ENCODE measurements around the gene LRRC3.

The LRRC3 gene

DNA sequence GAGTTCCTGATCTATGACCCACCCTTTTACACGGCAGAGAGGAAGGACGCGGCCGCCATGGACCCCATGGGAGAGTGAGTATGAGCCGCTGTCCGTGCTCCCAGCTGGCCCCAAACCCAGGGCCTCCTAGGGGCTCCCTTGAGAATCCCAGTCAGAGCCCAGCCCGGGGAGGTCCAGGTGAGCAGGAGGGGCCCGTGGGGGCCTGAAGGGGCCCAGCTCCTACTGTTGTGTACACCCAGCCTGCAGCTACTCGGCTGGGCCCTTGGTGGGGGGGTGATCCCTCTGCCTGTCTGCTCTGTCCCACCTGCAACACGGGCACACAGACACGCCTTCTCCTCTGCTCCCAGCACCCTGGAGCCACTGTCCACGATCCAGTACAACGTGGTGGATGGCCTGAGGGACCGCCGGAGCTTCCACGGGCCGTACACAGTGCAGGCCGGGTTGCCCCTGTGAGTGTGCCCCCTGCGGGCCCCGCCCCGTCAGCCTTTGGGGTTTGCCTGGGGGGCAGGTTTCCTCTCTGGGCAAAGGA lies 28.6 kb upstream of the LRRC3 start:
- peaks cover 2% of the 10 kb centered on the region for H3K36me3 Mint-ChIP-seq (ENCODE audit: insufficient read depth)
- H3K27ac Mint-ChIP-seq (ENCODE audit: low read depth) = no peak overlapping the region
- H3K27me3 Mint-ChIP-seq = no peaks in the 10 kb centered on the region
- peaks cover 12% of the 10 kb centered on the region for H3K9me3 Mint-ChIP-seq
- H3K4me3 Mint-ChIP-seq = no peak overlapping the region
- ATAC-seq (replicated peaks; ENCODE audit: extremely low read depth, poor library complexity, severe bottlenecking) (no peak), DNase-seq (ENCODE audit: low spot score in 2 of 2) (no peak)
- no peaks in the 10 kb centered on the region for H3K4me1 Mint-ChIP-seq

DNA sequence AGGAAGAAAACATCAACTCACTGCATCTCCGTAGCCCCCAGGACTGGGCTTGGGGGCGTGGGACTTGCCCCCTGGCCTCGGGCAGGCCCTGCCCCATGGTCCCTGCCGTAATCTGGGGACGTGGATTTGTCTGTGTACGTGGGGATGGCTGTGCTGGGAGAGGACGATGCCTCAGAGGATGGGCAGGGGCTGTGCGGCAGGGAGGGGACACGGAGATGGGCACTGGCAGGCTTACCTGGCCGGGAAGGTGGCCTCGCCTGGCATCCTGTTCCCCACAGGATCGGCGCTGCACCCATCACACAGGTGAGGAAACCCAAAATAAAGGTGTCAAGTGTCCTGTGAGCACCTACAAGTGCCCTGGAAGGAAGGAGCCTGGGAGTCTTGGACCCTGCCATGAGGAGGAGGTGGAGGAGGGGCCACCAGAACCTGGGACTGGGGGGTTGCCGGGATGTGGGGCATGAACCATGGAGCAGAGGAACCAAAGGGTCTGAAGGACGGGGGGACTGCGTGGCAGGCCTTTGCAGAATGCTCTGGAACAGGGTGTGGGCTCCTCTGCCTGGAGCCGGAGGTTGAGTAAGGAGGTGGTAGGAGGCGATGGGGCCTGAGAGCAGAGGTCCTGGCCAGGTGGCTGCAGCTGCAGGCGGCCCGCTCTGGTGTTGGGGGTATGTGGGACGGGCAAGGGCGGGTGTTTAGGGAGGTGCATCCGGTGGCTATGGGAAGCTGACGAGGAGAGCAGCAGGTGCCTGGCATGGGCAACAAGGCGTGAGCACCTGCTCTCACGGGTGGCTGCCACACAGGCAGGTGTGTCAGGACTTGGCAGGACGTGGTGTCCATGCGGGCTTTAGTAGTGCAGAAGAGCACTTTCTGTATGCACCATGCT lies 27.8 kb upstream of the LRRC3 start:
- Mint-ChIP-seq H3K27me3 (no peaks in the 10 kb centered on the region), H3K4me3 (no peak overlapping the region), H3K36me3 (ENCODE audit: insufficient read depth) (peaks cover 2% of the 10 kb centered on the region), H3K27ac (ENCODE audit: low read depth) (no peak overlapping the region), H3K4me1 (no peaks in the 10 kb centered on the region), H3K9me3 (peaks cover 20% of the 10 kb centered on the region)
- DNase-seq (ENCODE audit: low spot score in 2 of 2) (no peak), ATAC-seq (replicated peaks; ENCODE audit: extremely low read depth, poor library complexity, severe bottlenecking) (no peak)

DNA sequence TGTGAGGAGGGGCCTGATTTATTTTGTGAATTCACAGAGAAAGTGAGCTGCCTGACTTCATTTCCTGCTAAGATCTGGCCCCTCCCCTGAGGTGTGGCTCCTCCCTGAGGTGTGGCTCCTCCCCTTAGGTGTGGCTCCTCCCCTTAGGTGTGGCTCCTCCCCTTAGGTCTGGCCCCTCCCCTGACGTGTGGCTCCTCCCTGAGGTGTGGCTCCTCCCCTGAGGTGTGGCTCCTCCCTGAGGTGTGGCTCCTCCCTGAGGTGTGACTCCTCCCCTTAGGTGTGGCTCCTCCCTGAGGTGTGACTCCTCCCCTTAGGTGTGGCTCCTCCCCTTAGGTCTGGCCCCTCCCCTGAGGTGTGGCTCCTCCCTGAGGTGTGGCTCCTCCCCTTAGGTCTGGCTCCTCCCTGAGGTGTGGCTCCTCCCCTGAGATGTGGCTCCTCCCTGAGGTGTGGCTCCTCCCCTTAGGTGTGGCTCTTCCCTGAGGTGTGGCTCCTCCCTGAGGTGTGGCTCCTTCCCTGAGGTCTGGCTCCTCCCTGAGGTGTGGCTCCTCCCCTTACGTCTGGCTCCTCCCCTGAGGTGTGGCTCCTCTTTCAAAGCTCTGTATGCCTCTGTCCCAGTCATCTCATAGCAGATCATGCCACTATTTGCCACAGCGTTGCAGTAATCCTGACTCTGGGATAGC lies 26.9 kb upstream of the LRRC3 start:
- H3K9me3 Mint-ChIP-seq = peaks cover 20% of the 10 kb centered on the region
- H3K4me3 Mint-ChIP-seq = no peak overlapping the region
- H3K27ac Mint-ChIP-seq (ENCODE audit: low read depth) = no peak overlapping the region
- no peaks in the 10 kb centered on the region for H3K4me1 Mint-ChIP-seq
- no peaks in the 10 kb centered on the region for H3K27me3 Mint-ChIP-seq
- peaks cover 2% of the 10 kb centered on the region for H3K36me3 Mint-ChIP-seq (ENCODE audit: insufficient read depth)
- ATAC-seq (replicated peaks; ENCODE audit: extremely low read depth, poor library complexity, severe bottlenecking) (peak; percentile 54), DNase-seq (ENCODE audit: low spot score in 2 of 2) (peak; percentile 49 to 55)

DNA sequence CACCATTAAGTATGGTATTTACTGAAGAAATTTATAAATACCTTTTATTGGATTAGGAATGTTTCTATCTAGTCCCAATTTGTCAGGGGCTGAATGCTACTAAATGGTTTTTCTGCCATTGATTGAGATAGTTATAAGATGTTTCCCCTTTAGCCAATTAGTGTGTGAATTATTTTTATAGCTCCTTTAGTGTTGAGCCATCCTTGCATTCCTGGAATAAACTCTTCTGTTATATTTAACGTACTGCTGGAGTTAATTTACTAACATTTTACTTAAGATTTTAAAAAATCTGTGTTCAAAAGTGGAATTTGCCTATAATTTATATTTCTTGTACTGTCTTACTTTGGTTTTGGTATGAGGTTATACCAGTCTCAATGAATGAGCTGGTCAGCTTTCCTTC lies 25.4 kb upstream of the LRRC3 start:
- Mint-ChIP-seq H3K9me3 (peaks cover 20% of the 10 kb centered on the region), H3K4me3 (no peak overlapping the region), H3K36me3 (ENCODE audit: insufficient read depth) (peaks cover 2% of the 10 kb centered on the region), H3K27me3 (no peaks in the 10 kb centered on the region), H3K27ac (ENCODE audit: low read depth) (no peak overlapping the region), H3K4me1 (no peaks in the 10 kb centered on the region)
- ATAC-seq (replicated peaks; ENCODE audit: extremely low read depth, poor library complexity, severe bottlenecking) (no peak), DNase-seq (ENCODE audit: low spot score in 2 of 2) (no peak)

DNA sequence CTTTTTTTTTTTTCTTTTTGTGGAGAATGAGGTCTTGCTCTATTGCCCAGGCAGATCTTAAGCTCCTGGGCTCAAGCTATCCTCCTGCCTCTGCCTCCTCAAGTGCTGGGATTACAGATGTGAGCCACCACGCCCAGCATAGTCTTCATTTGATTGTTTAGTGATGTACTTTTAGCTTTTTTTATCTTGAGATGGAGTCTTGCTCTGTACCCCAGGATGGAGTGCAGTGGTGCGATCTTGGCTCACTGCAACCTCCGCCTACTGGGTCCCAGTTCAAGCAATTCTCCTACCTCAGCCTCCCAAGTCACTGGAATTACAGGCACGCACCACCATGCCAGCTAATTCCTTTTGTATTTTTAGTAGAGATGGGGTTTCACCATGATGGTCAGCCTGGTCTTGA lies 24.0 kb upstream of the LRRC3 start:
- H3K9me3 Mint-ChIP-seq = peaks cover 20% of the 10 kb centered on the region
- H3K4me1 Mint-ChIP-seq = no peaks in the 10 kb centered on the region
- ATAC-seq (replicated peaks; ENCODE audit: extremely low read depth, poor library complexity, severe bottlenecking) (no peak), DNase-seq (ENCODE audit: low spot score in 2 of 2) (no peak)
- peaks cover 2% of the 10 kb centered on the region for H3K36me3 Mint-ChIP-seq (ENCODE audit: insufficient read depth)
- no peak overlapping the region for H3K27ac Mint-ChIP-seq (ENCODE audit: low read depth)
- H3K4me3 Mint-ChIP-seq = no peak overlapping the region
- H3K27me3 Mint-ChIP-seq = no peaks in the 10 kb centered on the region

DNA sequence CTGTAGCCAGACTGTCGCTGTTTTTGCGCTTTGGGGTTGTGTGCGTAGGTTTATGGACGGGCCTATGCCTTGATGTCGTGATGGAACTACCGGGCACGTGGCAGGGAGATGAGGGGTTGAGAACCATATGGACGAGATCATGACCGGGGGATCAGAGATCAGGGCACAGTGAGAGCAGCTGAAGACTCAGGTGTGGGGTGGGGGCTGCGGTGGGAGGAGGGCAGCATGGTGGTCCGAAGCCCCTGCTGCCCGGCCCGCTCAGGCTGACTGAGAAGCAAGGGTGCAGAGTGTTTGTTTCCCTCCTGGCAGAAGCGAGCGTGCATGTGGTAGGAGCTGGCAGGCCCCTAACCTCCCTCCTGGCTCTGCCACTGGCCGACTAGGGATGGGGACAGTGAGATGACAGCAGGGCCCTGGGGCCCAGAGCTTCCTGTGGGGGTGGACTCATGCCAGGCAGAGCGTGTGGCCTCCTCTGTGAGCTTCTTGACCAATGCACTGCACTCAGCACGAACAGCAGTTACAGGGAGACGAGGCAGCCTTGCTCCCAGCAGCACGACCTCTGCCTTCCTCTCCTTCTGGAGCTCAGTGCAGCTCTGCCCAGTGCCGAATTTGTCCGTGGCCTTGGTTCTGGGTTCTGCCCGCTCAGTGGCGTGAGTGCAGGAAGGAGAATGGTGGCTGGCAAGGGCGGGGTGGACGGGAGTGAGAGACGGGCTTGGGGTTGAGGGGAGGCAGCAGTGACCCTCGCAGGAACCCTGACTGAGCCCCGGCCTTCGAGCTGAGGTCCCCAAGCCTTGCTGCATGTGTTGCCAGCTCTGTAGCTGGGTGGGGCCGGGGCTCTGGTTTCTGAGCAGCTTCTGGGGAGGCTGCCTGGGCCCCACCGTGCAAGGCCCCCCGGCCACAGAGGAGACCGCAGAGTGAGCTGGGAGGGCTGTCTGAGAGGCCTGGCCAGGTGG lies 22.2 kb upstream of the LRRC3 start:
- Mint-ChIP-seq H3K27me3 (no peaks in the 10 kb centered on the region), H3K4me3 (no peak overlapping the region), H3K36me3 (ENCODE audit: insufficient read depth) (no peaks in the 10 kb centered on the region), H3K27ac (ENCODE audit: low read depth) (no peak overlapping the region), H3K4me1 (no peaks in the 10 kb centered on the region), H3K9me3 (peaks cover 20% of the 10 kb centered on the region)
- no peak for DNase-seq (ENCODE audit: low spot score in 2 of 2)
- ATAC-seq (replicated peaks; ENCODE audit: extremely low read depth, poor library complexity, severe bottlenecking) = no peak

DNA sequence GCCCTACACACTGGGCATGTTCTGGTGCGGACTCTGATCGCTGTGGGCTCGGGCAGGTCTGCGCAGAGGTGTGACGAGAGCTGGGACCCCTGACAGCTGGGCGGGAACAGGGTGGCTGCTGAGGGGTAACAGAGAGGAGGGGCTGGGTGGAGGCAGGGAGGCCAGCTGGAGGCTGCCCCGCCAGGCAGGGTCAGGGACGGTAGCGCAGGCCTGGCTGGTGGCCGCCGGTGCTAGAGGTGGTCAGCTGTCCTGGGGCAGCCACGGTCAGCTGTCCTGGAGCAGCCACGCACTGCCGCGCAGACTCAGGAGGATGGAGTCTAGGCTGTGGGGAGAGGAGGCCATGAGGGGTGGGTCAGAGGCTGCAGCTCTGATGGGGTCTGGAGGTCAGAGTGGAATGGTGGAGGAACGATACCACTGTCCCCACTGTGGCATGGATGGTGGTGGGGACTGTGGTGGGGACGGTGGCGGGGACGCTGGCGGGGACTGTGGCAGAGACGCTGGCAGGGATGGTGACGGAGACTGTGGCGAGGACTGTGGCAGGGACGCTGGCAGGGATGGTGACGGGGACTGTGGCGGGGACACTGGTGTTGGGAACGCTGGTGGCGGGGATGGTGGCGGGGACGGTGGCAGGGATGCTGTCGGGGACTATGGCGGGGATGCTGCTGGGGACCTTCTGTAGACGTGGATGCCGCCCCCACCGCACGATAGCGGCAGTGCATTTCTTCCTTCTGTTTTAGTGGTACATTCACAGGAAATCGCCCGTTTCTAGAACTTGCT lies 21.3 kb upstream of the LRRC3 start:
- DNase-seq (ENCODE audit: low spot score in 2 of 2) = no peak
- ATAC-seq (replicated peaks; ENCODE audit: extremely low read depth, poor library complexity, severe bottlenecking) = no peak
- Mint-ChIP-seq H3K27ac (ENCODE audit: low read depth) (no peak overlapping the region), H3K4me3 (no peak overlapping the region), H3K4me1 (no peaks in the 10 kb centered on the region), H3K27me3 (no peaks in the 10 kb centered on the region), H3K36me3 (ENCODE audit: insufficient read depth) (no peaks in the 10 kb centered on the region), H3K9me3 (peaks cover 15% of the 10 kb centered on the region)

DNA sequence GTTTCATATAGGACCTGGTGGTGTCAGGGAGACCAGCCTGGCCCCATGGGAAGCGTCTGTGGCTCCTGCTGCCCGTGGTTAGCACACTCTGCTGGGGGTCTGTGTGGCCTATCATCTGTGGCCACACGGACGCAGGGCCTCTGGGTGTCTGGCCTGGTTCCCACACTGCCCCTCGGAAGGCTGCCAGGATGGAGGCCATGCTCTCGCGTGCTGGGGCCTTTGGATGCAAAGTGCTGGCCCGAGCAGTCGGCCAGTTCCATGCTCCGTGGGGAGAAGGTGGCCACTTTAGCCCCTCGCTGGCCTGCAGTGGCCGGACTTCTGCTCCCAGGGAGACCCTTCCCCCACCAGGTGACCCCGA lies 20.8 kb upstream of the LRRC3 start:
- Mint-ChIP-seq H3K36me3 (ENCODE audit: insufficient read depth) (no peaks in the 10 kb centered on the region), H3K9me3 (peaks cover 15% of the 10 kb centered on the region), H3K4me3 (no peak overlapping the region), H3K27ac (ENCODE audit: low read depth) (no peak overlapping the region), H3K27me3 (no peaks in the 10 kb centered on the region), H3K4me1 (no peaks in the 10 kb centered on the region)
- no peak for DNase-seq (ENCODE audit: low spot score in 2 of 2)
- no peak for ATAC-seq (replicated peaks; ENCODE audit: extremely low read depth, poor library complexity, severe bottlenecking)

DNA sequence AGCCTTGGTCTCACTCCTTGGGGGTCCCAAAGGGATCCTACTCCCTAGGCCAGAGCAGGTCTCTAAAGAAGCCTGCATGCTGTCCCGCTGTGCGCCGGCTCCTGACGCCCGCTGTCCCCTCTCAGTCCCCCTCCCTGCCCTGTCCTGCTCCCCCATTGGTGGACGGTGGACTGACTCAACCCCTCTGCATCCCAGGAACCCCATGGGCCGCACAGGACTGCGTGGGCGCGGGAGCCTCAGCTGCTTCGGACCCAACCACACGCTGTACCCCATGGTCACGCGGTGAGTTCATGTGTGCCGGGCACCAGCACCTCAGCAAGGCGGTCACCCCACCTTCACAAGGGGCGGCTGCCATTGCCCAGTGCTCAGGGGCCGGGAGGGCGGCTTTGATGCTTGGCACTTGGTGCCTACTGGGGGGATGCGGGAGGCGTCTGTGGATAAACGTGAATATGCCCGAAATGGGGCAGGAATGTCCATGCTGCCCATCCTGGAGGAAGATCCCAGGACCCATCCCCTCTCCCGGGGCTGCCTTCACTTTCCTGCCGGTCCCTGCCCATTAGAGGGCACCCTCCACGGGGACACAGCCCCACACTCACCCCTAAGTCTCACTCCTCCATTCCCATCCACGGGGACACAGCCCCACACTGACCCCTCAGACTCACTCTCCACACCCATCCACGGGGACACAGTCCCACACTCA lies 20.2 kb upstream of the LRRC3 start:
- H3K9me3 Mint-ChIP-seq = peaks cover 15% of the 10 kb centered on the region
- H3K27ac Mint-ChIP-seq (ENCODE audit: low read depth) = peak overlapping the region; percentile 51
- no peak overlapping the region for H3K4me3 Mint-ChIP-seq
- DNase-seq (ENCODE audit: low spot score in 2 of 2) (no peak), ATAC-seq (replicated peaks; ENCODE audit: extremely low read depth, poor library complexity, severe bottlenecking) (no peak)
- no peaks in the 10 kb centered on the region for H3K36me3 Mint-ChIP-seq (ENCODE audit: insufficient read depth)
- H3K4me1 Mint-ChIP-seq = no peaks in the 10 kb centered on the region
- H3K27me3 Mint-ChIP-seq = no peaks in the 10 kb centered on the region

DNA sequence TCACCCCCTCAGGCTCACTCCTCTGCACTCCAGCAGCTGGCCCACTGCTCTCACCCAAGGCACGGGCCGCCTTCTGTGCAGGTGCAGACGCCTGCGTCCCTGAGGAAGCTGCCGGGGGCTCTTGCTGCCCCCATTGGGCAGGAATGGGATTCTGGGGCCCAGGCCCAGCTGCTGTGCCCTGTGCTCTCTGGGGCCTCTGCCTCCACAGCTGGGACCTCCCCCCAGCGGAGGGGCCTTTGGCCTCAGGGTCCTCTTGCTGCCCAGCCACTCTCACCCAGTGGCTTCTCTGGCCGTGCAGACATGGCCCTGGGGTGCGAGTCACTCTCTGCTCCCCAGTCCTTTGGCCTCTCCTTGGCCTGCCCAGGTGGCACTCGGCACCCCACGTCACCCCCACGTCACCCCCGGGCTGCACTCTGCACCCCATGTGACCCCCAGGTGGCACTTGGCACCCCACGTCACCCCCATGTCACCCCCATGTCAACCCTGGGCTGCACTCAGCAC lies 19.1 kb upstream of the LRRC3 start:
- ATAC-seq (replicated peaks; ENCODE audit: extremely low read depth, poor library complexity, severe bottlenecking) = no peak
- H3K4me1 Mint-ChIP-seq = no peaks in the 10 kb centered on the region
- H3K27me3 Mint-ChIP-seq = no peaks in the 10 kb centered on the region
- H3K9me3 Mint-ChIP-seq = peaks cover 10% of the 10 kb centered on the region
- H3K27ac Mint-ChIP-seq (ENCODE audit: low read depth) = peak overlapping the region; percentile 51
- H3K4me3 Mint-ChIP-seq = no peak overlapping the region
- DNase-seq (ENCODE audit: low spot score in 2 of 2) = no peak
- no peaks in the 10 kb centered on the region for H3K36me3 Mint-ChIP-seq (ENCODE audit: insufficient read depth)

DNA sequence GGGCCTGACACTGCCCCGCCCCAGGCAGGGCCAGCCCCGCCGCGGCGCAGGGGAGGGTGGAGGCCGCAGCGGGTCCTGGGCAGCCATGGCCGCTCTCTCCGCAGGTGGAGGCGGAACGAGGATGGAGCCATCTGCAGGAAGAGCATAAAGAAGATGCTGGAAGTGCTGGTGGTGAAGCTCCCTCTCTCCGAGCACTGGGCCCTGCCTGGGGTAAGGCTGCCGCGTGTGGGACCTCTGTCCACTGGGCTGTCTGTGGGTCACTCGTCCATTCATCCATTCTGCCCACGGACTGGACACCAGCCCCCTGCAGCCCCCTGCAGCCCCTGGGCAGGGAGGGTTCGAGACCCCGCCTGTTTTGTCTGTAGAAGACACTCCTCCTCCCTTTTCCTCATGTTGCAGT lies 18.4 kb upstream of the LRRC3 start:
- DNase-seq (ENCODE audit: low spot score in 2 of 2) (no peak), ATAC-seq (replicated peaks; ENCODE audit: extremely low read depth, poor library complexity, severe bottlenecking) (no peak)
- Mint-ChIP-seq H3K9me3 (peaks cover 5% of the 10 kb centered on the region), H3K27me3 (no peaks in the 10 kb centered on the region), H3K4me1 (no peaks in the 10 kb centered on the region), H3K4me3 (no peak overlapping the region), H3K36me3 (ENCODE audit: insufficient read depth) (no peaks in the 10 kb centered on the region), H3K27ac (ENCODE audit: low read depth) (no peak overlapping the region)

Data from central memory CD8-positive, alpha-beta T cell (primary cell).